ENCODE data around the gene EMC9. TPM values are rescaled to one million over a fixed set of nuclear protein-coding genes. Genes with fewer than 3 reads are reported as not detected.

EMC9 gene
- total and polyA plus RNA-seq, 2 of the 8 experiments (the other 6 are each of a cell fraction or from before 2014, with no cell fraction given) = 38.4 to 47.2 TPM

- no peak for FAIRE-seq
- Histone ChIP-seq H2BK120ac (replicated peaks; ENCODE audit: low read depth, low read length) (no peak overlapping the region), H3K23ac (ENCODE audit: insufficient read length) (no peak overlapping the region), H3K56ac (replicated peaks; ENCODE audit: insufficient read length, low read depth, low read length) (no peak overlapping the region), H3K9me3 (ENCODE audit: insufficient read depth in 2 of 2, low read depth in 1 of 2, low read length in 1 of 2) (no peaks in the 10 kb centered on the region), H3K4ac (replicated peaks; ENCODE audit: insufficient read length, low read depth, low read length) (no peak overlapping the region), H4K91ac (replicated peaks; ENCODE audit: insufficient read length, low read length) (no peak overlapping the region), H2BK5ac (ENCODE audit: low read depth, low read length) (no peak overlapping the region), H3K4me2 (ENCODE audit: insufficient read depth in 1 of 2, low read depth in 2 of 2, low read length in 2 of 2) (no peak overlapping the region), H3K18ac (ENCODE audit: extremely low read depth, low read length) (no peak overlapping the region), H3K9ac (replicated peaks in 1 of 4; ENCODE audit: extremely low read depth in 1 of 4, low read depth in 3 of 4, low read length in 3 of 4) (no peak overlapping the region), H3K27ac (ENCODE audit: low read depth, low read length) (no peak overlapping the region), H3K36me3 (ENCODE audit: control insufficient read depth in 2 of 4, insufficient read depth in 4 of 4, low read length in 3 of 4) (peaks cover 0 to 18% (median 5%) of the 10 kb centered on the region in 4 experiments; a peak in 6 of 8 replicates), H2AK5ac (ENCODE audit: low read depth, low read length) (no peak overlapping the region), H4K20me1 (replicated peaks in 1 of 2; ENCODE audit: control insufficient read depth in 1 of 2, insufficient read depth in 2 of 2, low read length in 2 of 2) (peaks cover 0 to 9% of the 10 kb centered on the region in 2 experiments), H2BK15ac (ENCODE audit: low read length) (no peak overlapping the region), H3K27me3 (replicated peaks in 1 of 4; ENCODE audit: control insufficient read depth in 3 of 4, extremely low read depth in 1 of 4, insufficient read depth in 3 of 4, low read length in 3 of 4) (no peaks in the 10 kb centered on the region), H3K23me2 (ENCODE audit: low read depth, low read length) (0 out of 2 replicates have a peak, but pooled peaks cover 2% of the 10 kb centered on the region), H2BK20ac (ENCODE audit: low read length) (no peak overlapping the region), H3K79me1 (ENCODE audit: low read depth, low read length) (no peaks in the 10 kb centered on the region), H3K4me3 (ENCODE audit: extremely low read depth in 1 of 4, insufficient read depth in 2 of 4, low read depth in 3 of 4, low read length in 4 of 4) (no peak overlapping the region), H4K5ac (ENCODE audit: insufficient read length, low read depth, low read length) (no peak overlapping the region), H3K4me1 (replicated peaks in 1 of 4; ENCODE audit: control insufficient read depth in 3 of 4, insufficient read depth in 4 of 4, low read length in 3 of 4) (peaks cover 0 to 8% (median 2%) of the 10 kb centered on the region in 4 experiments; a peak in 3 of 7 replicates), H2AFZ (ENCODE audit: low read length) (no peak overlapping the region), H3K14ac (ENCODE audit: insufficient read length) (no peak overlapping the region), H4K8ac (ENCODE audit: extremely low read depth, insufficient read depth, low read length) (no peak overlapping the region), H2BK12ac (ENCODE audit: low read depth, low read length) (no peak overlapping the region), H3K79me2 (ENCODE audit: control insufficient read depth in 1 of 2, insufficient read depth in 2 of 2, low read length in 2 of 2) (no peaks in the 10 kb centered on the region)
- WGBS, 2 experiments (ENCODE audit: extremely low coverage in 1 of 2, insufficient coverage in 1 of 2, insufficient read length in 1 of 2, insufficient replicate concordance in 2 of 2, low coverage in 1 of 2, low lambda C conversion rate in 2 of 2, missing lambda C conversion rate in 1 of 2) = 96% methylated on average over 4 of the region's 5 CpGs; no CpG with 5 or more reads in 1 of the 2 experiments
- ChIA-PET CTCF (ENCODE audit: partially characterized antibody) (interaction anchor here (0.7 to 1.2 kb wide), 2 partner anchors 57 to 132 kb away, joined by 3 read pairs; no protein-coding TSS in a partner anchor), POLR2A (ENCODE audit: partially characterized antibody) (interaction anchor here (0.7 to 7.6 kb wide), 5 partner anchors 15 to 23 kb away, joined by 3 to 93 read pairs (median 5); partner anchors contain the start of genes PSME2 and RNF31)
- no peak for DNase-seq (ENCODE audit: low read depth in 1 of 2, low spot score in 2 of 2)
- TF ChIP-seq GABPA (IDR thresholded peaks at IDR 0.05; ENCODE audit: borderline replicate concordance, insufficient read depth, low read length) (no peak), SIN3A (conservative IDR thresholded peaks at IDR 0.05 in 1 of 2, IDR thresholded peaks at IDR 0.05 in 1 of 2; ENCODE audit: low read depth in 1 of 2, low read length in 2 of 2) (no peak), POU5F1 (IDR thresholded peaks at IDR 0.05; ENCODE audit: low read depth, low read length) (no peak), POLR2A (IDR thresholded peaks at IDR 0.05; ENCODE audit: control extremely low read depth in 1 of 2, low read depth in 2 of 2, low read length in 2 of 2) (no peak), SP2 (IDR thresholded peaks at IDR 0.05; ENCODE audit: low read length) (no peak), JUND (IDR thresholded peaks at IDR 0.05; ENCODE audit: low read length) (no peak), EGR1 (IDR thresholded peaks at IDR 0.05; ENCODE audit: borderline replicate concordance, low read depth, low read length) (no peak), HDAC6 (IDR thresholded peaks at IDR 0.05; ENCODE audit: low read depth, low read length) (no peak), CEBPB (IDR thresholded peaks at IDR 0.05; ENCODE audit: low read depth, low read length) (no peak), SUZ12 (IDR thresholded peaks at IDR 0.05; ENCODE audit: low read length) (no peak), ATF2 (IDR thresholded peaks at IDR 0.05; ENCODE audit: low read length) (no peak), SAP30 (IDR thresholded peaks at IDR 0.05; ENCODE audit: insufficient read depth, insufficient replicate concordance, low read length) (no peak), CREB1 (IDR thresholded peaks at IDR 0.05) (no peak)
Measured at GRCh38 chr14:24165785-24166184, 24.4 kb upstream of the EMC9 start.

Data from H1 (cell line).